Dedifferentiated amniotic fluid mesenchymal stem cell (primary cell): ENCODE results near the gene OR1C1.
"Not testable (repeated sequence)": the region's sequence is repeated elsewhere in the genome, so short reads cannot be mapped to it uniquely, and the experiment has no call there.

ENCODE experiments used
- DNase-seq: peaks from one replicate; pipeline ENCODE4 v3.0.0-alpha.2; 2016; ENCODE audit errors: extremely low spot score

Gene OR1C1

DNA sequence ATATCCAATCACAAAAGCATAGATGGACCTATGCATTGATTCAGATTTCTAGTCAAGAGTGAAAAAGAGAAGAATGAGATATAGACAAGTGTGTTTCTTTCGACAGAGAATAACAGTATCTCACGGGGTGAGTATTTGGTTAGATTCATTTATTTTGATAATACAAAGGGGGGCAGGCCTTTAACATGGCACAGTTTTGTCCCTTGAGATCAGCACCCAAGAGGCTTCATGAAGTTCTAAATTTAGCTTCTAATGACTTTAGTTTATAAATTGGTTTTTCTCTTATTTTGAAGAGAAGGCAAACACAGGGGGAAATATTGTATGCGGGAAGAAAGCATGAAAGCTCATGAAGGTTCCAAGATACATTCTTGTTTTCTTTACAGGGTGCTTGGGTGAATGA, at the start of gene OR1C1:
Gene OR1C1 (minus strand): TSS at position 101 of the 400 bp plus-strand sequence. CDS start 2,150 bp downstream, outside the sequence.
- DNase-seq, result no peak

GRCh38 chr1:247797518-247797917, 37.2 kb upstream of the OR1C1 start:
- DNase-seq, result no peak

DNA sequence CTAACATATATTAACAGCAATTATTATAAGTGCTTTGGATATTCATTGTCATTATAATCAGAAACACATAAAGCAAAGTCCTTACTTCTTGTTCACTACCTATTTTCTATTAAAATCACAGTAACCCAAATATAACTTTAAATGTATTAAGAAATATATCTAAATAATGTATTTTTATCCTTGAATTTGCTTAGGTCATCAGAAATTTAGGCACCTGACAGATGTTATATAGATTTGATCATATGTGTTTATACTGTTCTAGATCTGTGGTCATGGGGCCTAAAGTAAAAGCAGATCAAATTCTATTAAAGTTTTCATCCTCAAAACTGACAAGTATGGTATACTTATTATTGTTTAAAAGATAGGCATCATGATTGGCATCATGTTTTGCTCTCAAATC, 9.2 kb upstream of the OR1C1 start:
- DNase-seq, result no peak

DNA sequence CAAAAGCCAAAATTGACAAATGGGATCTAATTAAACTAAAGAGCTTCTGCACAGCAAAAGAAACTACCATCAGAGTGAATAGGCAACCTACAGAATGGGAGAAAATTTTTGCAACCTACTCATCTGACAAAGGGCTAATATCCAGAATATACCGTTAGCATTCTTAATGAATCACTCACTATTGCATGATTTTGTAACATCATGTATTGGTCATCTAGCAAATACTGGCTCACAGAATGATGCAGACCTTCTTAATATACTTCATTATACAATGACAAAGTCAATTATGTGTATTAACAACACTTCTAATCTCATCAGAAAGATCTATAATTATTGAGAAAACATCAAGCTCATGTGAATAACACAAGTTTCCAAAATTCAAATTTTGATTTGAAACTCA, 6.0 kb downstream of the OR1C1 start:
- DNase-seq, result not testable (repeated sequence)

DNA sequence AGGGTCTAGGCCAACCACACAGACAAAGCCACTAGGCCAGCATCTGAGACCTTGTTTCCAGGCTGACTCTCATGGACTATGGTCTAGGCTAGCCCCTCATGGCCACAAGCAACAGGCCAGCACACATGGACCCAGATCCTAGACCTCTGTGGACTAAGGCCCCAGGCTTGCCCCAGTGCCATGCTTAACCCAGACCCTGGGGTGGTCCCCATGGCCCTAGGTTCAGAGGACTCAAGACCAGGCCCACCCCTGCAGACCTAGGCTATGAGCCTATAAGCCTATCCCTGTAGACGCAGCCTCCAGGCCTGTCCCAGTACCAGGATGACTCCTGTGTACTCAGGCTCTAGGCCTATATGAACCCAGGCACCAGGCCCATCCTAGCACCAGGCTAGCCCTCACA, 10.5 kb downstream of the OR1C1 start:
- DNase-seq, result no peak

GRCh38 chr1:247748041-247748440, 12.3 kb downstream of the OR1C1 start, which contains the start of gene OR14A2:
Gene OR14A2 (minus strand): TSS chr1:247748141.
- no peak for DNase-seq

- no peak for DNase-seq
These were observed 12.7 kb downstream of the OR1C1 start for GRCh38 chr1:247747616-247748015.

- no peak for DNase-seq
These were observed 13.9 kb downstream of the OR1C1 start for GRCh38 chr1:247746391-247746935.

DNA sequence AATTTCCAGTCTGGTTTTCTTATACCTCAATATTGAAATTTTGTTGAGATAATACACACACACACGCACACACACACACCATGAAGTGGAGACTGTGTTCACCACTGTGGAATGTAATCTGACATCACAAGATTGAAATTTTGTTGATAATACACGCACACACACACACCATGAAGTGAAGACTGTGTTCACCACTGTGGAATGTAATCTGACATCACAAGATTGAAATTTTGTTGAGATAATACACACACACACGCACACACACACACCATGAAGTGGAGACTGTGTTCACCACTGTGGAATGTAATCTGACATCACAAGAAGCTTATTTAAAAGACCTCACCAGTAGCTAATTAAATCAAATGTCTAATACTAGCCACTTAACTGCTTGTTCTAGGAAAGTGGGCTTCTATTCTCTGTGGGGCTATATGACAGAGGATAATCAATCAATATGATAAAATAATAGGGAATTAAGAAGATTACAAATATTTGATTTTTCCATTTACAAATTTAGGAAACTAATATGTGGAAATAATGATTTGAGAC, 18.1 kb downstream of the OR1C1 start:
- not testable (repeated sequence) for DNase-seq

GRCh38 chr1:247741756-247742155, 18.6 kb downstream of the OR1C1 start:
- no peak for DNase-seq

GRCh38 chr1:247740721-247741120, 19.6 kb downstream of the OR1C1 start:
- DNase-seq, result no peak

DNA sequence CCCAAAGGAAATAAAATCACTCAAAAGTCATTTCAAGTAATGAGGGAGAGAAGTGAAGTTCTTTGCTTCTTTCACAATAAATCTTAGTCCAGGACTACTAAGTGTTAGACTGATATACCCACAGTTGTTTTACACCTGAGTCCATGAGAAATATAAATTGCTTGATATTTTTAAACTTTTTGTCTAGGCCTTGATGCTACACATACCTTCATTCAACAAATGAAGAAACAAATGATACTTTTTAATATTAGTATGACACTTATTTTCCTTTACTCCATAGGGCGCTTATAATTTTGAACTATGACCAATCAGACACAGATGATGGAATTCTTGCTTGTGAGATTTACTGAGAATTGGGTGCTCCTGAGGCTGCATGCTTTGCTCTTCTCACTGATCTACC, 22.0 kb downstream of the OR1C1 start, which contains the start of gene OR14K1:
Gene OR14K1 (plus strand): TSS at position 301 of the 400 bp plus-strand sequence. CDS start 0 bp downstream, at position 301.
- no peak for DNase-seq

DNA sequence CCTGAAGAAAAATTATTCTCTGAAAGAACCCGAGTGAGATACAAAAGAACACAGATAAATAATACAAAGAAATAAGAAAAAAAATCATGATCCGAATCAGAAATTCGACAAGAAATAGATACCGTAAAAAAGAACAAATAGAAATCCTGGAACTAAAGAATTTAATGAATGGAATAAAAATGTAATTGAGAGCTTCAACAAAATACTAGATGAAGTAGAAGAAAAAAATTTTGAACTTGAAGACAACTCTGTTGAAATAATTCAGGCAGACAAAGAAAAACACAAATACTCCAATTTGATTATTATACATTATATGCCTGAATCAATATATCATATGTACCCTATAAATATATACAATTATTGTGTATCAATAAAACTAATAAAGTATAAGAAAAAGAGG, 39.1 kb downstream of the OR1C1 start:
- no peak for DNase-seq

- no peak for DNase-seq
These were observed 43.8 kb downstream of the OR1C1 start, which contains the start of gene OR6F1 for GRCh38 chr1:247716546-247716945. Gene OR6F1 (minus strand): TSS chr1:247716646. CDS start chr1:247712755, 3,891 bp downstream.

GRCh38 chr1:247713753-247714152, 46.6 kb downstream of the OR1C1 start:
- DNase-seq, result no peak

DNA sequence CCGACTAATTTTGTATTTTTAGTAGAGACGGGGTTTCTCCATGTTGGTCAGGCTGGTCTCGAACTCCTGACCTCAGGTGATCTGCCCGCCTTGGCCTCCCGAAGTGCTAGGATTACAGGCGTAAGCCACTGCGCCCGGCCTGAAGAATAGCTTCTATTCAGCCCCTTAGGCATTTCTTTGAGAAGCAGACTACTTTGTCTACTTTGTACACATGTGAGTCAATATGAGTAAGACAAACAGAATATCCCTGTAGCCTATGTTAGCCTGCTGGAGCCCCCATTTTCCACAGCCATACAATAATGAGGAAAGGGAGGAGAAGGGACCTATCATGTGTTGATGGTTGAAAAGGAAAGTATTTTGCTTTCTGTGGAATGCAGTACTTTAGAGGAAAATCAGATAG, 49.7 kb downstream of the OR1C1 start:
- not testable (repeated sequence) for DNase-seq
